ENCODE measurements around the gene CEMIP.
A peak's percentile ranks its signal among the peaks of the same experiment; 100 is the strongest.

Gene CEMIP

DNA sequence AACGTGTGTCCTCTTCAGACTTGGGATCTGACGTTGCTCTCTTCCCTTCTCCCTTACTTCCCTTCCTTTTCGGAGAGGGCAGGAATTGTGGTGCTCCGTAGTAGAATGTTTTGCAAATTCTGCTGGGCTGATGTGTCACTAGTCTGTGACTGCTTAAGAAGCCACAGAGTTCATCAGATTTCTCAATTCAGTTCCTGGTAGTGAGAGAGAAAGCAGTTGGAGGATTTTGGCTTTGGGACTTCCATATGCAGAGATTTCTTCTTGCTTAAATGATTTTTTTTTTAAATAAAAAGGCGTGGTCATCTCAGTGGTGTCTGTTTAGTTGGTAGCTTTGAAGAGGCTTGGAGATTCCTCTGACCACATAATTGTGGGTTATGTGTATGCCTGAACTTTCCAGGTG lies 10.1 kb downstream of the CEMIP start:
- DNase-seq, result no peak

DNA sequence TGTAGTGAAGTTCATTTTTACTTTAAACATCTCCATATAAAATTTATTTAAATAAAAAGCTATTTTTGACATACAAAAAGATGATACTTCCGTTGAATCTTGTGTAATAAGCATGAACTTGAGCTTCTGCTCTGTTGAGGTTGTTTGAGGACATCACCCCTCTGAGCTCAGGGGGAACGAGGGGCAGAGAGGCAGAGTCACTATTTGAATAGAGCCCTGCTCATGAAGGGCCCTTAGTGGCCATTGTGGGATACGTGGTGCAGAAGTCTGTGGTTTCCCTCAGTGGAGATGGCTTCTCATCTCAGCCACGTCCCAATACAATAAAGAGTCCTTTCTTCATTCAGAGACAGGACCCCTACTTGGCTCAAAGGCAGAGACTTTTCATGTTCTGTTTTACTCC lies 10.6 kb downstream of the CEMIP start:
- DNase-seq, result no peak

DNA sequence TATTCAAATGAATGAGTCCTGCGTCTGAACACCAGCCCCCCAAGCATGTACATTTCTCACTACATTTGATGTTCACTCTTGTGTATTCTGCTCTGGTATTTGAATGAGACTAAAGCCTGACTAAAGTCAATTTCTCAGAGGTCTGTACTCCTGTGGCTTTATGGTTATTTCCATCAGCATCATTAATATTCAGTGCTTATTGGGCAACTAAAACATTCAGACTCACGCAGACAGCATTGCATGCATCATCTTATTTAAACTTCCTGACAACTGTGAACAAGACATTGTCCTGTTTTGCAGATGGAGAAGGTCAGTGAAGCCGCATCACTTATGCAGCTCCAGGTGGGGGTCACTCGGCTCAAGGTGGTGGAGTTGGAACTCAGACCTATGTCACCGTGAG lies 11.1 kb downstream of the CEMIP start:
- DNase-seq, result no peak

DNA sequence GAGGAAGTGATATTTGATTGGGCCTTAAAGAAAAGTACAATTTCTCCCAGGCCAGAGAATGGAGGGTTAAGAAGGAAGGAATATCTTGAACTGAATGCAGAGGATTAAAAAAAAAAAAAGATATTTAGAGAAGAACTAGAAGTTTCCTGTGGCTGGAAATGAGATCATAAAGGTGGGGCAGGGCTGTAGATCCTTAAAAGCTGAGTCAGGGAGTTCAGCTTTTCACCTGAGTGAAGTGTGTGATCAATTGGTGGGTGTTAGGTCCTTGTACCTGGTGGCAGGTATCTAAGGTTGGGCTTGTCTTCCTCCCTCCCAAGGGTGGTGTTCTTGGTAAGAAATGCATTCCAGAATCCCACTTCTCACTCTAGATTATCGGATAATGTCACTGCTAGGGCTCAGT lies 11.8 kb downstream of the CEMIP start:
- no peak for DNase-seq

DNA sequence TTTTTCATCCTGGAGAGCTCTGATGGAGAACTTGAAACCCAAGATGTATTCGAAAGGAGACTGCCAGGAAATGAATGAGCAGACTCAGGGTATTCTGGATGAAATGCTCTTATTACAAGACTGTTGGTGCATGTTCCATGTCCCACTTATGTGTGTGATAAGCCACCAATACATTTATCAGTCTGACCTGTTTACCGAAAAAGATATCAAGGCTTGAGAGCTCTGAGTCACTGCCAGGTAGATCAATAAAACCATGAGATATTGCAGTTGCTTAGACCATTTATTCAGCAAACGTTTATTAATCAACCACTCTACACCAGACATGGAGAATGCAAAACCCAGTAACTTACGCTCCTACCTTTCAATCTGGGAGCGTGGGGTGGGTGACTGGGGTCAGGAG lies 17.2 kb downstream of the CEMIP start:
- DNase-seq, result no peak

DNA sequence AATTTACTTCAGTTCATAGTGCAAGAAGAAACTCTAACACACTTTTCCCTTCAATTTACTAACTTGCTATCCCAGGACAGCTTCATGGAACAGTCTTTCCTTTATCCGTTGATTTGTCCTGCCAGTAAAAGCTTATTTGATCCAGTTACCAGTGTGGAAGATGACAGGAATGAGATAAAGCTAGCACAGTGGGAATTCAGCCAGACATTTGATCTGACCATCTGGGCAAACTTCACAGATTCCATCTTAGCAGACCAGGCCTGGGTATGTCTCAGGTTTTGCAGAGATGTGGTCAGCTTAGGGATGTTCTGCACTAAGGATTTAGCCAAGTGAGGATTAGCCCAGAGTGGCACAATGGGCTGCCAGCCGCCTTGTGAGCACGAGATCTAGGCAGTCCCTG lies 19.7 kb downstream of the CEMIP start:
- no peak for DNase-seq

DNA sequence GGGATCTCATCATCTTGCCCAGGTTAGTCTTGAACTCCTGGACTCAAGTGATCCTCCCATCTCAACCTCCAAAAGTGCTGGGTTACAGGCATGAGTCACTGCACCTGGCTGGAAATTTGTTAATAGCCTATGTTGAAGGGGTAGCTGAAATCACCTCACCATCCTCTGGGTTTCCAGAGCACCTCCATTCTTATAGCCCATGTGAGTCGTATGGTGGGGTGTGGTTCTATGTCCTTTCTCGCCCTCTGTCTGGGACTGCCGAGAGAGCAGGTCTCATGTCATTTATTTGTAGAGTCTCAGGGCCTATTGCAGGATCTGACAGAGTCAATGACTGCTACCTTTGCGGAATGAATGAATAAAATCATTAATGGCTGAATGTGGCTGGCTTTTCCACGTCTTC lies 20.9 kb downstream of the CEMIP start:
- DNase-seq, result no peak

DNA sequence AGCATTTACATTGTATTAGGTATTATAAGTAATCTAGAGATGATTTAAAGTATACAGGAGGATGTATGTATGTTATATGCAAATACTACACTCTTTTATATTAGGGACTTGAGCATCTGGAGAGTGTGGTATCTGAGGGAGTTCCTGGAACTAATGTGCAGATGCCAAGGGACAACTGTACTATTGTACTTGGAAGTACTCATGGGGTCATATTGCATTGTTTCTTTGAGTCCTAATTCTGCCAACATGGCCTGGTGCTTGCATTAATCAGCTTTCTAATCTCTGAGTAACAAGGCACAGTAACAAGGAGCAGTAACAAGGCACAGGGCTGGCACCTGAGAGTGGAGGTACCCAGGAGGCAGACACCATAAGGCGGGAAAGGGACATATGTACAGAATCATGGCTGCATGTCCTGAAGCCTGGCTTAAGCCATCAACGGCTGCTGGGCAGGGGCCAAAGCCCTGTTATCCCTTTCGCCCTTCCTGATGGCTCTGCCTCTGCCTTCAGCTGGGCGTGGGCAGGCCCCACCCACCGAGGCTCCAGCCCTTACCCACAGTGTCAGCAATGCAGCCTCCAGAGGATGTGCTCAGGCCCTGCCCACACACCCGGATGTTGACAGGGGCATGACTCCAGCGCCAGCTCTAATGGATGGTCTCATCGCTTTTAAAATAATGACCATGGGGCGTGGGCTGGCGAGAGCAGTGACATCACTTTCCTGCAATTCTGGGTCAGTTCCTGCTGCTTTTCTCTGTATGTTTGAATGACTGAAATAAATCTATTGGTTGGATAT lies 22.9 kb downstream of the CEMIP start:
- no peak for DNase-seq

DNA sequence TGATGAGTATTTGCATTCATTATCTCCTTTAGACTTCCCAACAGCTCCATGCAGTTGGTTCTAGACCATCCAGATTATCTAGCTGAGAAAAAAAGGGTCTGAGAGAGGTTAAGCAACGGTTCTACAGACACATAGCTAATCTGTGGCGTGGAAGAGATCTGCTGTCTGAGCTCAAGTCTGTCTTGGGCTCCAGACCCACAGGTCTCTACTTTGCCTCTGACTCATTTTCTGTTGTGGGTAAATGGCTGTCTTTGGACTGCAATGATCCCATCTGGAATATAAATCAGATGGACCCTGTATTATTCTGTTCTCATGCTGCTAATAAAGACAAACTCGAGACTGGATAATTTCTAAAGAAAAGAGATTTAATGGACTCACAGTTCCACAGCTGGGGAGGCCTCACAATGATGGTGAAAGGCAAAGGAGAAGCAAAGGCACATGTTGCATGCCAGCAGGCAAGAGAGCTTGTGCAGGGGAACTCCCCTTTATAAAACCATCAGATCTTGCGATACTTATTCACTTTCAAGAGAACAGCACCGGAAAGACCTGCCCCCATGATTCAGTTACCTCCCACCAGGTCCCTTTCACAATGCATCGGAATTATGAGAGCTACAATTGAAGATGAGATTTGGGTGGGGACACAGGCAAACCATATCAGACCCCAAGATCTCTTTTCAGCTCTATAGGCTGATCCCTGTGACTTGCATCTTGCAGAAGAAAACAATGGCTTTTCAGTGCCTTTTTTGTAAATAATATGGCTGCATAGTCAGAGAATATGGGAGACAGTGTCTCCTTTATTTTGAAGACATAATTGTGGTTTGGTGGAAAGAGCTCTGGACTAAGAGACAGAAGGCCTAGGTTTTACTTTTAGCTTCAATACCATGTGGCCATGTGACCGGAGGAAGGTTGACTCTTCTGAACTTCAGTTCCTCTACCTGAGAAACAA lies 24.7 kb downstream of the CEMIP start:
- DNase-seq, result peak; percentile 32

DNA sequence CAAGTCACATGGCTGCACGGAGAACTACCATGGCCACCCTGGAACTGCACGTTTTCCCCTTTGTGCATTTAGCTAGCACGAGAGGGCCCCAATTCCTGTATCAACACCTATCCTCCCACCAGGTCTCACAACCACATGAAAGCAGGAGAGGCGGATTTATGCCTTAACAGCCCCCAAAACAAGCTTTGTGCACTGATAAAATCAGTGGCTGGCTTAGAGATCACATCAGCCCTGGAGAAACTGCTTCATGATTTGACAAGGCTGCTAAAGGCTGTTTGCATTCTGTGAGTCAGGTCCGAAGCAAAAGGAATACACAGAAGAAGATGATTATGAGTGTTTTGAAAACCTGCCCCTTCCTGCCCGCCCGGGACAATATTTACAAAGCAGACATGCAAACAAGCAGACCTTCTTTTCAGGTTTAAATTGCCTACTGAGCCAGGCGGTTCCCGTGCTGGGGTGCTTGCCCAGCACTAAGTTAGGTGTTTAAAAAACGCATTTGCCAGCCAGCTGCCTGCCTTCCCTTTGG lies 25.9 kb downstream of the CEMIP start:
- no peak for DNase-seq

DNA sequence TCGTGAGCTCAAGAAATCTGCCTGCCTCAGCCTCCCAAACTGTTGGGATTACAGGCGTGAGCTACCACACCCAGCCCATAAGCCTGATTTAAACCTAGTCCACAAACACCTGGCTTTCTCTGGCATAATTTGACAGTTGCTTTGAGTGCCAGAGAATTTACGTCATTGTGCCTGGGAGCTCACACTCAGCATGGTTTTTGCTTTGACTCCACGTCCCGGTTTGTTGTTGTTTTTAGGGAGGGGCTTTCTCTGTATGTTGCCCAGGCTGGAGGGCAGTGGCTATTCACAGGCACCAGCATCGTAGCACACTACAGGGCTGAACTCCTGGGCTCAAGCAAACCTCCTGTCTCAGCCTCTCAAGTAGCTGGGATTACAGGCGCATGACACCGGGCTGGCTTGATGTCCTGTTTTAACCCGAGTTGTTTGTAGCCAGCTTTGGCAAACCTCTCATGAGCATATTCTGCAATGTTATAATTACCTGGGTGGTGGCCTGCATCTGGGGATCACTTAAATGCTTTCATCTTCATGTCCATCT lies 32.7 kb downstream of the CEMIP start:
- DNase-seq, result no peak

DNA sequence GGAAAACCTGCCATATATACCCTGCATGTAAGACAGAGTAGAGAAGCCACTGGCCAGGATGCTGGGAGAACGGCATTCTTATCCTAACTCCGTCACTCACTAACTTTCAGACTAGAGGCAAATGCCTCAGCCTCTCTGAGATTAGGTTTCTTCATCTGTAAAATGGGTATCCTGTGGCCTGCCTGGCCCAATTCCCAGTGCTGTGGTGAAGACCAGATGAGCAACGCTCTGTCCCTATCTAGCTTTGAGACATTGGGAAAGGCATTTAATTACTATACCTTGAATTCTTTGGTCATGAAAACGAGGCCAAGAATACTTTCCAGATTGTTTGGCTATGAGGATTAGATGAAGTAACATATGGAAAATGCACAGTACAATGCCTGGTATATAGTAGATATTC lies 35.9 kb downstream of the CEMIP start:
- no peak for DNase-seq

DNA sequence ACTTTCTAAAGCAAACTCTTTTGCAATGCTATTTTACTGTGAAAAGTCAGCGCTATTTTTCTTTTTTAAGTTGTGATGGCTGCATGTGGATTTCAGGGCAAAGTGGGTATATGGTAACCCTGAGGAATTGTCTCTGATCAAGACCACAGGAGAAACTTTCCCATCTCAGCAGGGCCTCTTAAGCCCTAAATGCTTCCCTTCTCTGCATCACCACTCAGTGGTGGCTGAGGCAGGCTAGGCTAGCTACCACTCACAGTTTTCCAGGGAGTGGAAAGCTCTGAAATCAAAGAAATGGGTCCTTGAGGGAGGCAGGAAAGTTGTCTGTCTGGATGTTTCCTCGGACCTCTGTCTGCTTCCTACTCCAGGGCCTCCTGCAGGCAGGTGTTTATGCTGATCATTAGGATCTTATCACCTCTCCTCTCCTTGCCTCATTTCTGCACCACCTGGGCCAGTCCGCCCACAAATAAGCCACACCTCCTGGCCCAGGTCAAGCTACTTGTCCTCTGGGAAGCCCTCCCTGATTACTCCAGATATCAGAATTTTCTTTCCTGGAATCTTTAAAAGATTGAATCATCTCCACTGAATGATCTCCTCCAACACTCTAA lies 37.0 kb downstream of the CEMIP start:
- no peak for DNase-seq

DNA sequence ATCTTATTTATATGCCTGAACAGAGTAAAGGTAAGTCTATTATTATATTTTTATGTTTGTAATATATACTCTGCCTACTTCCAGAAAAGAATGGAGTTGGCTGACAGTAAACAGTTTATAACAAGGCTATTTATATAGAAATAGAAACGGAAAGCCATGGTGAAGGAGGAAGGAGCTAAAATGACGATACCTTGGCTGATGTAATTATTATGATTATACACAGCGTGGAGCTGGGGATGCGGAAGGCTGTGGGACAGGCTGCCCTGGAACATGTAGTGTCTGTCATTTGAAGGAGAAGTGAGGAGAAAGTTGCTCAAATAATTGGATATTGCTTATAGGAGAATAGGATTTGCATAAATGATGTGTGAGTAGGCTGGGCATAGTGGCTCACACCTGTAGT lies 37.8 kb downstream of the CEMIP start:
- DNase-seq, result no peak

DNA sequence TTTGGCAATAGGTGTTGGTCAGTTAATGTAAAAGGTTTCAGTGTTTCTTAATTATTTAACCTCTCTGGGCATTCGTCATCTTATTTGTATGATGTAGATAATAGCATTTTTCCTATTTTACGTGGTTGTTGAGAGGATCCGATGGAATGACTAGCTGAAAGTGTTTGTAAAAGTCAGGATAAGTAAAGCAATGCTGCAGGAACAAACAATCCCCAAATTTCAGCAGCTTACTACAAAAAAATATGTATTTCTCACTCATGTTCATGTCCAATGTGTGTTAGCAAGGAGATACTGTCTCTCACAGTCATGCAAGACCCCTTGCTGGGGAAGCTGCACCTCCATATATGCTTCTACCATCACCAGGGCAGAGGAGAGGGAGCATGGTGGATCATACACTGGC lies 38.7 kb downstream of the CEMIP start:
- DNase-seq, result no peak

DNA sequence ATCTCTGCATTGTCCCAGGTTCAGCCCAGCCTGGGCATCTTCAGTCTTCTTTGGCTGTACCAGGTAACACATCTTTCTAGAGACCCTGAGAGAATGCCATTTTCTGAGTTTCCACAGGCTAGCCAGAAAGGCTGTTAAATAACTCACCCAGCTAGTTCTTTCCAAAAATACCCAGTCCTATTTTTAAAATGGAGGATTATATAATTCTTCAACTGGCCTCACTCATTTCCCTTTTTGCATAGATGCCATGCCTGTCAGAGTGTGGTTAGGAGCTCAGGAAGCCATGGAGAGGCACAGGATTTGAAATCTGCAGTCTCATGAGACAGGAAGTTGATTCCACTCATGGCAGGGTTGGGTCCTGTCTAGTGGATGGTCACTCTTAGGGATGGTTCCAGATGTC lies 39.8 kb downstream of the CEMIP start:
- DNase-seq, result no peak

DNA sequence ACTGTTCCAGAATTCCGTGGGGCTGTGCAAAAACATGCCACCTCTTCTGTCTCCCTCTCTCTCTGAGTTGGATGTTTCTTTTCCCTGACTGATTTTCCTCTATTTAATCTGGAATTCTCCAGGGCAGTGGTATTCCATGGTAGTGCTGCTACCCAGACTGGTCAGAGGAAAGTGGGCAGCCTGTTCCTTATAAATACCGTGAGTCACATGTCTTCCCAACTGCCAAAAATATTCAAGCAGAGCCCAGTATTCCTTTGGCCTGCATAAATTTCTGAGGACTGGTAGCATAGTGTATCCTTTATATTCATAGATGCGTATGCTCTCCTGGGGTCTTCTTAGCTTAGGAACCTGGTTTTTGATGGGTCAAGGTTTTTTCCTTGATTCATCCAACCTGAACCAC lies 40.9 kb downstream of the CEMIP start:
- DNase-seq, result no peak

DNA sequence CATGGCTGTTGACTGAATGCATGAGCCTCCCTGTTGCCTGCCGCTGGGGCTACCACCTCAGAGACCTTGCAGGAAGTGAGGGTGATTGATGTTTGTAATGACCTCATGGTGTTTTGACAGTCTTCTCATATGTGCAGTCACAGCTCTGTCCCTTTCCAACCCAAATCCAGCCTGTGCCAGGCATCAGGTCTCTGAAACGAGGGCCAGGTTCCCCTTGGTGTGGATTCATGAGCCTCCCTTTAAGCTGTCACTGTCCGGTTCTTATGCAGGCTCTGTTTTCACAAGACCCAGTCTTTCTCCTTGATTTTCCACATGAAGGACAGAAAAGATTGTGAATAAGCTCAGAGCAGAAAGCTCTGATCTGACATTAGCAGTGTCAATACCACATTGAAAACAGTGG lies 43.1 kb downstream of the CEMIP start:
- DNase-seq, result no peak

DNA sequence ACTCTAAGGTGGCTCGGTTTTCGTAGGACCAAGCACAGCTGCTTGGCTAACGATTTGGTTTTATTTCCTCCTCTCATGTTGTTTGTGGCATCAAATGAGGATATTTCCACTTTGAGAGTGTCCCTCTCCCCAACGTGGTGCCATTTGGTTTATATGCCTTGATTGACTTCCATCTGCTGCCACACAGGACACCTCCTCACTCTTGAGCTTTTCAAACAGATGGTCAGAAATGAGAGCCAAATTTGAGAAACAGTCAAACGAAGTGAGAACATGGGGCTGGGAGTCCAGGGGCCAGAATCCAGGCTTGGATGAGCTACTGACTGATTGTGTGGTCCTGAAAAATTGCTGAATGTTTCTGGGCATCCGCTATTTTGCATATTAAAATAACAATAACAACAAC lies 43.5 kb downstream of the CEMIP start:
- DNase-seq, result no peak

DNA sequence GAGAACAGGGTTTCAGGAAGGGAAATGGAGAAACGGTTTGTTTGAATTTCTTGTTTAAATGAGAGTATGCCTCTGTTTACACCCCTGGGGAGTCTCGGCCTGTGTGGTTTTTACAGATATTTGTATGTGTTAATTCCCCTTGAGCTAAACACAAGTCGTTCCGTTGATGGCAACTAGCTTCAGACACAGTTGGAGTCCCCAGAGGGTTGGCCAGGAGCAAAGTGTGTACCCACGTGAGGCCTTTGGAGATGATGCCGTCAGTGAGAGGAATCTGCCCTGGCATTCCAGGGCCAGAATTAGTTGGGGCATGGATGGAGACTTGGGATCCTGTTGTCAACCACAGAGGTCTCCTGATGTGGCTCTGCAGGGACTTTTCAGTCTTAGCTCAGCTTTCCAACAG lies 44.0 kb downstream of the CEMIP start:
- DNase-seq, result no peak

DNA sequence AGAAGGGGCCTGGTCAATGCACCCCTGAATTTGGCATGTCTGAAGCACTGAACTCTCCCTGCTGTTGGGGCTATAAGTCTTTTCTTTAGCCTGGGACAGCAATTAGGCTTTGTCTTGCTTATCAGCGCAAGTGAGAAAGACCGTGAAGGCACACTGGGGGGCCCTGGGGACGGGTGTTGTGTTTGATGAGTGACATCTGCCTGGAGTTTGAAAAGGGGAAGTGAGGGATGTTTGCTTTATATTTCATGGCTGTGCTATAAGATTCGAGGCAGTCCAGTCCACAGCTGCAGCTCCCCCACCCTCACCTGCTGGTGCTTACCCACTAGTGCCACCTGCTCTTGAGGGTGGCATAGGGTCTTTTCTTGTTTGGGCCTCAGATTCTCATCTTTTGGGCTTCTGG lies 44.8 kb downstream of the CEMIP start:
- DNase-seq, result no peak

DNA sequence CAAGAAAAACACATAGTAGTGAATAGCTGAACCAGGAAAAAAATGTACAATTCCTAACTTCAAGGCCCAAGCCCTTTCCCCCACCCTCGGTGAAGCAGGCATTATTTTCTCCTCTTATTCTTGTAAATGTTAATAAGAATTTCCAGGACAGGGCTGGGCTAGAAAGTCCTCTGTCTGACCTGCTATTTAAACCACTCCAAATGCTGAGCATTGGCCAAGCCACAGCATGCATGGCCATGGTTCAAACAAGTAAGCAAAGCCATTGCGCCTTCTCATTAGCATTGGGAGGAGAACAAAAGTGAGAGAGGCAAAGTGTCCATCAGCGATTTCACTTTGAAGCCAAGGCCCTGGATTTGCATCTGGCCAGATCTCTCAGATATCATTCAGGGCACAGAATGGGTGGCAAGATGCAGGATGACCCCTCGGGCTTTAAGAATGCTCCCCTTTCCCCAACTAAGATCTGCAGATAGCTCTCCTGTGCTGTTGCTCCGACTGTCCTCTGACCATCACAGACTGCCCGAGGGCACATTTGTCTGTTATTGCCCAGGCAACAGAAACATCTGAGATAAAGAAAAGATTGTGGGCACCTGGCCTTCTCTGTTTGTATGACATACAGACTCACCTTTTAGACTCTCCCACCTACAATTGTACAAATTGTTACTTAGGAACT lies 46.3 kb downstream of the CEMIP start:
- DNase-seq, result no peak

DNA sequence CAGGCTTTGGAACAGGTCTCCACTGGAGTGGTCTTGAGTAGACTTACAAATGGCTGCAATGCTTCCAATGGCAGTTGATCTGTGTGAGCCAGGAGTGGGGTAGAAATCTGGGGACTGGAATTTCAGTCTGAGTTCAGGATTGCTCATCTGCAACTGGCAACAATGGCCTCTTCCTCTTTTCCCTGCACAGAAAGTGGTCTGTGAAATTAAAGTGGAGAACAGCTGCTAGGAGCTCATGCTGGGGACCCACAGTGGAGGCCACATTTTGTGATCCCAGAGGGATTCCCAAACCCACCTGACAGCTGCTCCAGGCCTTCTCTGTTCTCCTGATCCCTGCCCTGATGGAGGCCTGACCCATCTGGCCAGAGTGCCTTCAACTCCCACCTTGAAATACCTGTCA lies 49.6 kb downstream of the CEMIP start:
- no peak for DNase-seq
